Activated CD4-positive, CD25-positive, alpha-beta regulatory T cell treated with anti-CD3 and anti-CD28 coated beads, Interleukin-2, amount 50 U/mL, for 16 hours (primary cell): ENCODE results near the gene CACNA1D.

Experiments used
- DNase-seq: peaks from one replicate; pipeline ENCODE4 v3.0.0-alpha.2; 2020; ENCODE audit warnings: low read depth, low spot score

CACNA1D gene

DNA sequence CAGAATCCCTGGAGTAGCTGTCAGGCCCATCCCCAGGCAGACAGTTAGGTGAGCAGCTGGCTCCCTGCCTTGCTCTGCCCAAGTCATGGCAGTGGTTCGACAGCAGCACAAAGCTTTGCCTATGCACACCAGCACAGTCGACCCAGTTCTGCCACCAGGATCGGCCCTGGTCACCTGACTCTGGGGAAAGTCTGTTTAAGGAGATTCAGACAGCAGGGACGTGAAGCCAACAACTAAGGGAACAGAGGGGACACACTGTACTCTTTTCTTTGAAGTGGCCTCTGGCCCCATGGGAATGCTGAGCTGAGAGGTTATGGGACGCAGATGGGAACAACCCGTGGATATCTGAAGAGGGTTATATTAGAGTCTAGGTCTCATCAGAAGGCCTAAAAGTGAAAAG is 217.0 kb downstream of the CACNA1D start:
- DNase-seq: no peak

- DNase-seq: no peak
Observed at GRCh38 chr3:53712817-53713388, 218.5 kb downstream of the CACNA1D start.

DNA sequence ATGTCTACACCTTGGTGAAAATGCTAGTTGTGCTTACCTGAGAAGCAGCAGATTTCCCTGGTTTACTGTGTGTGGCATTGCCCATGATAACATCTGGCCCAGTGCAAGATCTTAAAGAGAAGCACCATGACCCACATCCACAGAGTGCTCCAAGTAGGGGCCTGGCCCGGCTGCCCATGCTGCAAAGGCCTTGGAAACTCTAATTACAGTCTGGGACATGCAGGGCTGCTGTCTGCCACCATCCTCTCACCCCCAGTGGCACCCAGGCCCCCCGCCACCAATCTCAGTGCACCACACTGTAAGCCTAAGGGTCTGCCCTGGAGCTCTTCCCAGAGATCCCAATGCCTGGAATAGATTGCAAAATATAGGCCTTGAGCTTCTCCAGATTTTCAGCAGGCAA is 219.2 kb downstream of the CACNA1D start:
- no peak for DNase-seq

- DNase-seq: no peak
Observed at GRCh38 chr3:53715815-53716483, 221.5 kb downstream of the CACNA1D start.

GRCh38 chr3:53716998-53717397 is 222.6 kb downstream of the CACNA1D start:
- no peak for DNase-seq

GRCh38 chr3:53718462-53718861 is 224.1 kb downstream of the CACNA1D start:
- no peak for DNase-seq

DNA sequence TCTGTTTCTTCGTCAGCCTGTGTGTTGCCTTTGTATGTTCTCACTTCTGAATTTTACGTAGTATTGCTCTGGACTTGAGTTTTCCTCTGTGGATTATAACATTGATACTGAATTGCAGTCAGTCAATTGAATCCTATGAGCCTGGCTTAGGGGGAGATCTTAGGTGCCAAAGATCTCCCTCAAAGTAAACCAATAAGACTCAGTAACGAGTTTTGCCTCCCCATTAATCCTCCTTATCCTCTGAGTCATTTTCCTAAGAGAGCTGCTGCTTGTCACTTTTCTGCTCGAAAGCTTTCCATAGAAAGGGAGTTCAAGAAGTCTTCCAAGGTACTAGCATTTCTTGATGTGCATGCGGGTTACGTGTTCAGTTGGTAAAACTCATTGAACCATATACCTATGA is 225.4 kb downstream of the CACNA1D start:
- DNase-seq: no peak

DNA sequence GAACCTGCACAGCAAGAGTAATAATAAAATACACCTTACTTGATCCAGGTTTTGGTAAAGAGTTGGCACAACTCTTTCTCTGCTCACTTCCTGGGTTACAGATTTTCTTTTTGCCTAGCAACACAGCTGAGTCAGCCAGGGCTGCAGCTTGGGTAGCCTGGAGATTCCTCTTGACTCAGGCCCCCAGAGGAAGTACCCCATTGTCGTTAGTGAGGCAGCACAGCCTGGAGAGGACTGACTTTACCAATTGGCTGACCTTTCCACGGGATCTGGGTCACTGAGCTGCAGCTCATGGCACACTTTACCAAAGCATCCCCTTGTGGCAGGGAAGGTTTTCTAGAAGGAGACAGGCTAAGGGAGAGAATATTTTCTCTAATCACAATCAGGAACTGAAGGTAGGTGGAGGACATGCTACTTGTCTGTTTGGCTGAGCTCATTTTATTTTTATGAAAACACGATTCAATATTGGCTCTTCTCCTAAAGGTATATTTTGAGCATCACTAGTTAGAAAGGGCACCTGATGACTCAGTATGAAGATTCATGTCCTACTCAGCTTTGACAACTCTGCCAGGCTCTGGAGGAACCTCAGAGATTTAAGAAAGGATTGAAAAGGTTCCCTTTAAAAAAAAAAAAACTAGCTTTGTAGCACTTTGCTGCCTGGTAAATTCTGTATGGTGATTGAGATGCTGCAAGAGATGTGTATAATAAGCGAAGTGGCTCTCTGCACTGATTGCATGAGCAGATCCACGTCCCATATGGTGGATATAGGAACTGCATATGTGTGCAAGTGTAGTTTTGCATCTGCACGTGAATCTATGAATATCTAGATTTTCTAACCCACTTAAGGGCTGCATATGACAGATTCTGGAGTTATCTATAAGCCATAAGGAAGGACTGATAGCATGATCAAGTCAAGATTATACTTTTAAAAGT is 227.0 kb downstream of the CACNA1D start:
- DNase-seq: no peak

DNA sequence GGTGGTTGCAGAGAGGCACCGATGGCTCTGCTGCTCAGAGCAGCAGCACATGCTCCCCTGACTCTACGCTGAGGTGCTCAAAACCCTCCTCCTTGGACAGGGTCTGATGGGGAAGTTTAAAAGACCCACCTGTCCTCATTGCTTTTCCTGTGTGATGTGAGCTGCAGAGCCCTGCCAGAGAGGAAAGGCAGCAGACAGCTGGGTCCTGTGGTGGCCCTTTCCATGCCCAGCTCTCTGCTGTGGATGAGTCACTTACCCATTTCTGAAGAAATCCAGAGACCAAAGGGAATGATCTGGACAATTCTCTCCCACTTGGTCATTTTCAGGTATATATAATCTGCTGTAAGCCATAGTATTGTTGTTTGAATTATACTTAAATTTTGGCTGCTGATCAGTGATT is 230.2 kb downstream of the CACNA1D start:
- no peak for DNase-seq

DNA sequence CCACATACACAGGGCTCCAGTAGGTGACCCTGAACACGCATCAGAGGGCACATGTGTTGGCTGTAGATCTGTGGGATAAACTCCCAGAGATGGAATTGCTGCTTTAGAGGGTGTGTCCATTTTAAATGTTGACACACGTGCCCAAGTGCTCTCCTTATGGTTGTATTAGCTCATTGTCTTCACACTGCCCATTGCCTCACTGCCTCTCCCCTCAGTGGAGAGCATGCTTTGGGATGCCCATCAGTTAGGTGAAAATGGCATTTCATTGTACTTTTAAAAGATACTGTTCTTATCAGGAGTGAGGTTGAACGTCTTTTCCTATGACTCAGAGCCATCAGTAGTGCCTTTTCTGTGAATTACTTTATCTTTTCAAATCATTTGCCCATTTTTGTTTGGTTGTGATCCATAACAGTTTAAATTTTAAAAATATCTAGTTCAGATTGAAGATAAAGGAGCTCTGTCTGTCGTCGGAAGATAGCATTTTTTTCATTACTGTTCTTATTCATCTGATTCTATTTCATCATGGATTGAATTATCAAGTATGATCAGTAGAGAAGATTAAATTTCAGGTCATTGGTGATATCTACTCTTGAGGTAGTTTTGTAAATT is 231.1 kb downstream of the CACNA1D start:
- no peak for DNase-seq

- no peak for DNase-seq
Observed at GRCh38 chr3:53726643-53727042, 232.2 kb downstream of the CACNA1D start.

DNA sequence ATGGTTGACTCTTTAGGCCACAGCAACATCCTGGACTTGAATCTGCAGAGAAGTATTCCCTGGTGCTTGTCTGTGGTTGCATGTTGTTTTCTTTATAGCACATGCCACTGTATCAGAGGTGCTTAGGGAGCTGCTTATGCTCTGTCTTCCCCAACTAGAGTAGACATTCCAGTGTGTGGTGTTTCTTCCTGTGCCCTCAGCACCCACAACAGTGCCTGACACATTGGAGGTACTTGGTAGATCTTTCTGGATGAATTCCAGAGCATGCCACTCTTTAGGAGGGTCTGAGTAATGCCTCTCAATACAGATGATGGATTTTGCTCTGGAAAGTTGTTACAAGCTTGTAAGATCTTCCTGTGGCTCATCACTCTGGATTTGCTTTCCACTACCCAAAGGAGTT is 234.2 kb downstream of the CACNA1D start:
- DNase-seq: no peak

GRCh38 chr3:53729159-53729558 is 234.7 kb downstream of the CACNA1D start:
- DNase-seq: no peak

GRCh38 chr3:53729618-53730017 is 235.2 kb downstream of the CACNA1D start:
- no peak for DNase-seq

DNA sequence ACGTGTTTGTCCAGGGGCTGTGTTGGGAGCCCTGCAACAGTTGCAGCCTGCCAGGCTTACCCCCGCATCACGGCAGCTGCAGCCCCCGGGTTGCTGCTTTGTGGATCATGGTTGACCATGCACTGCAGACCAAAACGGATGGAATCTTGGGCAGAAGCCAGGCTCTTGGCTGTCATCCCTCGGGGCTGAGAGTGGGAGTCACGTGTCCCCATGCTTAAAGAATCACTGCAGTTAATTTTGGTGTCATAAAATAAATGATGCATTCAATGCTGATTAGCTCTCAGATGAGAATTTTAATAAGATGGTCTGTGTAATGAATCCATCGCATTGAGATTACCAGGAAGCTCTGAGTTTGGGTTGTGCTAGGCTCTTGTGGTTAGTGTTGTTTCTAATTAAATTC is 236.2 kb downstream of the CACNA1D start:
- no peak for DNase-seq

DNA sequence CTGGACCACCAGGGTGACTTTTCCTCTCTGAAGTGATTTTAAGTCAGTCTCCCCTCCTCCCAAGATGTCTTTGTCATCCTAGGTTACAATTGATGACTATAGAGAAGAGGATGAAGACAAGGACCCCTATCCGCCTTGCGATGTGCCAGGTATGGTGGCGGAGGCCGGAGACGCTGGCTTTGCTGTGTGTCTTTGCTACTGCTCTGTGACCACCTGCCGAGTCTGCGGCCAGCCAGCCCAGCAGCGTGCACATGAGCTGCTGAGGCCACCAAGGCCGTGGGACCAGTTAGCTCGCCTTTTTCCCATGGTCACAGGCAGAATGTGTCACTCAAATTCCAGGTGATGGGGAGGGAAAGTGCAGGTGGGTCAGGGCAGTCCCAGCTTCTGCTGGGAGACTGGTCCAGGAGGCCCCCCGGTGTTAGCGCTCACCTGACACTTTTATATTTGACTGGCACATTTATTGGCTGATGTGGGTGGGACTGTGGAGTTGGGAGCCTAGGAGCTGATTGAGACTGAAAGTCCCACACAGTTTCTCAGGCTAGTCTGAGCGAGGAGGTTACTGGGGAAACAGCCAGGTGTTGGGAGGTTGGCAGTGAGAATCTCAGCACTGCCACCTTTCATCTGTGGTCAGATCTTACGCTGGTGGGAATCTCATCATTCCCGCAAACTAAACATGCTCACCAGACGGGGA is 237.7 kb downstream of the CACNA1D start:
- no peak for DNase-seq

GRCh38 chr3:53733446-53733845 is 239.0 kb downstream of the CACNA1D start:
- DNase-seq: no peak

DNA sequence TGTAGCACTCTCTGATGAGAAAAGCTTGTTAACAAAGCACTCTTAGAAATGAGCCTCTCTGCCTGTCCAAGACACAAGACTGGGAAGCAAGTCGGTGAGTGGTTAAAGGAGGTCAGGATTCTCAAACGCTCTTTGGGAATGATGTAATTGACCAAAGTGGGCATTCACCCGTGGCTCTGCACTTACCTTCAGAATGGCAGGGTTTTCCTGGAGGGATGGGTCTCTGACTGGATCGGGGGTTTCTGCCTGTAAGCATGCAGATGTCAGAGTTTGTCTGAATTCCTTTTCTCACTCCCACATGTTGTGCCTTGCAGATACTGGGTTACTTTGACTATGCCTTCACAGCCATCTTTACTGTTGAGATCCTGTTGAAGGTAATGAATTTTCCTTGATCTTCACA is 245.6 kb downstream of the CACNA1D start:
- no peak for DNase-seq

DNA sequence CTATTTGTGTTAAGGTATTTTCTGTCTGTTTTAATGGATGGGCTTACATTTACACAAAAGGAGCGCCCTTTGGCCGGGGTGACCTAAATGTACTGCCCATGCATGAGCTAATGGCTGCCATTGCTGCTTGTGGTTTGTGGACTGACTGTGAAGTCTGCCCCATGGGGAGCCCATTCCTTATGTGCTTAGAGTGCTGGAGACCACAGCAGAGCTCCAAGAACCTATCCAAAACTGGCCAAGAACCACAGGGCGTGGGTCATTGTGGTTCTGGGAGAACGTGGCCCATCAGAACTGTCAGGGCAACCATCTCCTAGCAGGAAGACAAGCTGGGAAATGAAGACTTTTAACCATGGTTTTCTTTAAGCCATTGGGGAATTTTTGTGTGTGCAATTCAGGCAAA is 246.5 kb downstream of the CACNA1D start:
- no peak for DNase-seq

DNA sequence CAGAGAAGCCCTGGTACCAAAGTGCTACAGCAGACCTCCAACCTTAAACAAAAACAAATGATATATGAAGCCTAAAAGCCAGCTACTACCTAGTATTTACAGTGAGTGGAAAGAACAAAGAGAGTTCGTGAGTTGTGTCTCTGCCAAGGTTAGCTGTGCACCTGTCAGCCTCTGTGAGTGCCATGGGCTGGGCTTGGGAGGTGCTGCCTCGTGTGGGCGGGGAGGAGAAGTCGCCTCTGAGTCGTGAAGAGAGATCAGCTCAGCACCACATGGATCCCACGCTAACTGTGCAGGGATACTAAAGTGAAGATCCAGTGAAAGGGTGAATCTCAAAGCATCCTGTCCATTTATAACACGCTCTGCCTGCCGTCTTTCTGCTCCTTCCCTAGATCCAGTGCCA is 249.9 kb downstream of the CACNA1D start:
- no peak for DNase-seq

DNA sequence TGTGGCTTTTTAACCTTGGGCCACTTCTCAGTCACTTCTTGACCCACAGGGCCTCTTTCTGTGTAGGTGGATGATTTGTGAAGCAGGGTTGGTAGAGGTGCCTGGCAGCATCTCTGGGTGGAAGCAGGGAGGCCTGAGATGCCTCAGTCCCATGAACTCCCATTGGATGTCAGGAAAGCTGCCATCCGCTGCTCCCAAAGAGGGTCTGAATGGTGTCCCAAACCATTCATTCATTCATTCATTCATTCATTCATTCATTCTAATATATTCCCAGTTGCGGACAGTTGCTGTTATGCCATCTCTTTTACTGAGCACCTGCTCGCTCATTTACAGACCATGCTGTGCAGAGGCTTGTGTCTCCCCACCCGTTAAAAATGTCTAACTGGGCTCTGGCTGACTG is 253.1 kb downstream of the CACNA1D start:
- no peak for DNase-seq
